Stimulated activated CD4-positive, alpha-beta T cell treated with anti-CD3 and anti-CD28 coated beads, Interleukin-4, amount 100 ng/mL, for 4 hours (primary cell): ENCODE data around the gene ATRX.

Experiments
- DNase-seq, 2 experiments: peaks; one replicate each; pipeline ENCODE4 v3.0.0-alpha.2; 2020

The ATRX gene

GRCh38 chrX:77484045-77484444 lies 302.0 kb downstream of the ATRX start:
- no peak for DNase-seq

DNA sequence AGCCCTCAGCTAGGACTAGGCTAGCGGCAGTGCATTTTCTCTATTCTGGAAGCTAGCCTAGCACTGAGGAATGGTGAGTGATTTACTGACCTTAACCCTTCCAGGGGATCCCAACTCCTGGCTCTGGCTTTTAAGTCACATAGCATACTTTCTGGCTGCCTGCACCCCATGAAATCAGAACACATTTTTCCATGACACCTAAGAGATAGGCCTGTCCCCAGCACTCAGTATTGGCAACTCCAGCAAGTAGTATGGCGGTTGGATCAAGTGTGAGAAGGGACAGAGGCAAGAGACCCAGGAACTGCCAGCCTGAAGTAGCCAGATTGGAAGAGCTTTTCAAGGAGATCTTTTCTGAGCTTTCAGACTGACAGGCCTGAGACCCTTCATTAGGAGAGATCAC lies 330.6 kb downstream of the ATRX start:
- DNase-seq: no peak
